Gastroesophageal sphincter (tissue), 3 donors: ENCODE data around the gene SFPQ.

Experiments used
- CTCF ChIP-seq, 4 experiments: fragments of 200-600 bp in 2 of 4; fragments of 450-650 bp in 2 of 4; sonication (generic) in 1 of 4; IDR thresholded peaks; one replicate each; pipeline ENCODE4 v1.5.1; 2017 to 2019; ENCODE audit warnings: antibody characterized with exemption in 4 of 4, mild to moderate bottlenecking in 2 of 4, moderate library complexity in 2 of 4
- POLR2A ChIP-seq, 2 donors: fragments of 450-650 bp; IDR thresholded peaks; one replicate each; pipeline ENCODE4 v1.6.1; 2017; ENCODE audit warnings: antibody characterized with exemption in 2 of 2, mild to moderate bottlenecking in 2 of 2, moderate library complexity in 1 of 2
- POLR2AphosphoS5 ChIP-seq: sonication (generic); formaldehyde crosslinking; IDR thresholded peaks from one replicate; pipeline ENCODE4 v1.6.1; 2017; ENCODE audit warnings: antibody characterized with exemption

GRCh38 chr1:35178874-35179380 lies 14.0 kb downstream of the SFPQ start:
- TF ChIP-seq CTCF (IDR thresholded peaks at IDR 0.05) (no peak), POLR2AphosphoS5 (no peak), POLR2A (IDR thresholded peaks at IDR 0.05) (no peak)
